Osteocyte (in vitro differentiated cells): ENCODE results near the gene LUZP2. TPM values are rescaled to one million over a fixed set of nuclear protein-coding genes. Genes with fewer than 3 reads are reported as not detected.

ENCODE experiments used
- DNase-seq: peaks from one replicate; pipeline ENCODE4 v3.0.0; 2021; ENCODE audit warnings: mixed read lengths; ENCODE audit not compliant: unreplicated experiment; ENCODE audit errors: extremely low spot score
- H3K27ac Mint-ChIP-seq: one replicate; pipeline ENCODE4 v1.8.0; 2021; ENCODE audit warnings: mild to moderate bottlenecking, mixed read lengths; ENCODE audit not compliant: unreplicated experiment
- H3K27me3 Mint-ChIP-seq: one replicate; pipeline ENCODE4 v1.8.0; 2021; ENCODE audit warnings: mixed read lengths; ENCODE audit not compliant: unreplicated experiment
- H3K36me3 Mint-ChIP-seq: one replicate; pipeline ENCODE4 v1.8.0; 2021; ENCODE audit warnings: mixed read lengths; ENCODE audit not compliant: unreplicated experiment
- H3K4me1 Mint-ChIP-seq: one replicate; pipeline ENCODE4 v1.8.0; 2021; ENCODE audit warnings: mixed read lengths; ENCODE audit not compliant: unreplicated experiment
- H3K4me3 Mint-ChIP-seq: one replicate; pipeline ENCODE4 v1.8.0; 2021; ENCODE audit warnings: mild to moderate bottlenecking, moderate library complexity, mixed read lengths; ENCODE audit not compliant: unreplicated experiment
- H3K9me3 Mint-ChIP-seq: one replicate; pipeline ENCODE4 v1.8.0; 2021; ENCODE audit warnings: mixed read lengths; ENCODE audit not compliant: unreplicated experiment
- total RNA-seq: library from RNA; stranded (reverse); gene quantifications from 2 replicates; pipeline ENCODE4 v1.2.1, GENCODE V29; 2021
- TF ChIP-seq, protein P1 (sequence below): fragments of 200-600 bp; sonication (generic); IDR thresholded peaks from 2 replicates; pipeline ENCODE4 v1.5.0; 2021; ENCODE audit warnings: antibody characterized with exemption, mild to moderate bottlenecking, moderate library complexity

Gene LUZP2
- total RNA-seq, 1 donor from 2014 or later, result 3.5 TPM

DNA sequence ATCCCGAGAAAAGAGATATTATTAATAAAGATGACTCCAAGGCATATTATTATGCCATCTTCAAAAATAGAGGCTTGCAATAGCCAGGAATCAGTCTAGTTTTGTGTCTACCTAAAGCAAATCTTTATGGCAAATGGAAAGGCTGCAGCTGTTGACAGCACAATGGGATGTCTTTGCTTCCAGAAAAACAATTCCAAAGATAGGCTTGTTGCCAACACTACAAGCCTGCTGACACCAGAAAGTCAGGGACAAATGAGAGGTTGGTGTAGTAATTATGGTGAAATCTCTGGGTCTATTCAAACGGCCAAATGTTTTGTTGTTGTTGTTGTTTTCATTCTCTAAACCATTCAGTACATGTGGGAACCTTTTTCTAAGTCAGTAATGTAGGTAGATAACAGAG lies 101.8 kb downstream of the LUZP2 start:
- H3K27ac Mint-ChIP-seq, result no peak overlapping the region
- no peaks in the 10 kb centered on the region for H3K4me1 Mint-ChIP-seq
- TF ChIP-seq, protein P1, sequence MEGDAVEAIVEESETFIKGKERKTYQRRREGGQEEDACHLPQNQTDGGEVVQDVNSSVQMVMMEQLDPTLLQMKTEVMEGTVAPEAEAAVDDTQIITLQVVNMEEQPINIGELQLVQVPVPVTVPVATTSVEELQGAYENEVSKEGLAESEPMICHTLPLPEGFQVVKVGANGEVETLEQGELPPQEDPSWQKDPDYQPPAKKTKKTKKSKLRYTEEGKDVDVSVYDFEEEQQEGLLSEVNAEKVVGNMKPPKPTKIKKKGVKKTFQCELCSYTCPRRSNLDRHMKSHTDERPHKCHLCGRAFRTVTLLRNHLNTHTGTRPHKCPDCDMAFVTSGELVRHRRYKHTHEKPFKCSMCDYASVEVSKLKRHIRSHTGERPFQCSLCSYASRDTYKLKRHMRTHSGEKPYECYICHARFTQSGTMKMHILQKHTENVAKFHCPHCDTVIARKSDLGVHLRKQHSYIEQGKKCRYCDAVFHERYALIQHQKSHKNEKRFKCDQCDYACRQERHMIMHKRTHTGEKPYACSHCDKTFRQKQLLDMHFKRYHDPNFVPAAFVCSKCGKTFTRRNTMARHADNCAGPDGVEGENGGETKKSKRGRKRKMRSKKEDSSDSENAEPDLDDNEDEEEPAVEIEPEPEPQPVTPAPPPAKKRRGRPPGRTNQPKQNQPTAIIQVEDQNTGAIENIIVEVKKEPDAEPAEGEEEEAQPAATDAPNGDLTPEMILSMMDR, result no peak
- no peaks in the 10 kb centered on the region for H3K27me3 Mint-ChIP-seq
- H3K36me3 Mint-ChIP-seq, result no peaks in the 10 kb centered on the region
- H3K4me3 Mint-ChIP-seq, result no peak overlapping the region
- H3K9me3 Mint-ChIP-seq, result no peaks in the 10 kb centered on the region
- no peak for DNase-seq

GRCh38 chr11:24609192-24610119 lies 112.6 kb downstream of the LUZP2 start:
- no peaks in the 10 kb centered on the region for H3K9me3 Mint-ChIP-seq
- DNase-seq, result no peak
- H3K36me3 Mint-ChIP-seq, result no peaks in the 10 kb centered on the region
- no peak overlapping the region for H3K4me3 Mint-ChIP-seq
- TF ChIP-seq, protein P1, result no peak
- peaks cover 3% of the 10 kb centered on the region for H3K4me1 Mint-ChIP-seq
- H3K27me3 Mint-ChIP-seq, result no peaks in the 10 kb centered on the region
- H3K27ac Mint-ChIP-seq, result no peak overlapping the region

DNA sequence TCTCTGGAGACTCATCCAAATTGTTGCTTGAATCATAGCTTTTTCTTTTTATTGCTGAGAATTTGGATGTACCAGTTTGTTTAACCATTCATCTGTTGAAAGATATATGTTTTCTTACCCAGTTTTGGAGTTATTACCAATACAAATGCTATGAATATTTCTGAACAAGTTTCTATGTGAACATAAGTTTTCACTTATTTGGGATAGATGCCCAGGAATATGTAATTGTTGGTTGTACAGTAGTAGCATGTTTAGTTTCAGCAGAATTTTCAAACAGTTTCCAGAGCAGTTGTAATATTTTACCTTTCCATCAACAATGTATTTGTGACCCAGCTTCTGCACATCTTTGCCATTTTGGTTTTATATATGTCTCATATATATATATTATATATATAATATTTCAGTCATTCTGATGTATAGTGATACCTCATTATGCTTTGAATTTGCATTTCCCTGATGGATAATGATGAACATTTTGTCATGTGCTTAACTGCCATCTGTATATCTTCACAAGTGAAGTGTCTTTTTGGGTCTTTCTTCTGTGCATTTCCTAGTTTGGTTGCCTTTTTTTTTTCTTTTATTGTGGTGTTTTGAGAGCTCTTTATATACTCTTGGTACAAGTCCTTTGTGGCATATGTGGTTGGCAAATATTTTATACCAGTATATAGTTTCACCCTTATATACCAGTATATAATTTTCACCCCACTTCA lies 118.8 kb downstream of the LUZP2 start:
- Mint-ChIP-seq H3K36me3 (no peaks in the 10 kb centered on the region), H3K4me1 (peaks cover 2% of the 10 kb centered on the region), H3K9me3 (no peaks in the 10 kb centered on the region), H3K27me3 (no peaks in the 10 kb centered on the region), H3K27ac (no peak overlapping the region), H3K4me3 (no peak overlapping the region)
- TF ChIP-seq, protein P1, result no peak
- DNase-seq, result no peak

GRCh38 chr11:24617856-24618255 lies 121.0 kb downstream of the LUZP2 start:
- TF ChIP-seq, protein P1, result no peak
- H3K27ac Mint-ChIP-seq, result no peak overlapping the region
- H3K9me3 Mint-ChIP-seq, result no peaks in the 10 kb centered on the region

DNA sequence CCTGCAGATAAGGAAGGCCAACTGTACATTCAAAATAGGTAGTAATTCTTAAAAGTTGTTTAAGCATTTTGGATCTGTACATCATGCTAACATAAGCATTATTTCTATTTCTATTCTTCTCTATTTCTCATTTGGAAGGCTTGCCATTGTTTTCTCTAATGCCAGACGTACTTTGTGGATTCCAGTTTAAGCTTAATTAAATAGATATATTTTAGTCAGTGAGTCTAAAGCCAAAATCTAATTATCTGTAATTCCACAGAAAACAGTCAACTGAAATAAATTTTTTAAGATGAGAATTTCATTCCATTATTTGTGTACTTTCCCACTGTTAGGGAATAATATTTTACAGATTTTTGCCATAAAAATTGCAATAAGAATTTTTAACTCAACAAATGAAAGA lies 123.0 kb downstream of the LUZP2 start:
- TF ChIP-seq, protein P1, result no peak
- Mint-ChIP-seq H3K27me3 (no peaks in the 10 kb centered on the region), H3K36me3 (no peaks in the 10 kb centered on the region), H3K4me1 (peaks cover 18% of the 10 kb centered on the region), H3K4me3 (no peak overlapping the region), H3K27ac (no peak overlapping the region), H3K9me3 (no peaks in the 10 kb centered on the region)
- no peak for DNase-seq

More at GRCh38 chr11:24617856-24618255, 121.0 kb downstream of the LUZP2 start:
- DNase-seq, result no peak
- Mint-ChIP-seq H3K36me3 (no peaks in the 10 kb centered on the region), H3K4me1 (peaks cover 9% of the 10 kb centered on the region), H3K4me3 (no peak overlapping the region), H3K27me3 (no peaks in the 10 kb centered on the region)
